ENCODE data around the gene LENEP. TPM values are rescaled to one million over a fixed set of nuclear protein-coding genes. Genes with fewer than 3 reads are reported as not detected.
A peak's percentile ranks its signal among the peaks of the same experiment; 100 is the strongest.
"Not testable (repeated sequence)": the region's sequence is repeated elsewhere in the genome, so short reads cannot be mapped to it uniquely, and the experiment has no call there.

Gene LENEP
- total RNA-seq, 4 donors from 2014 or later, result not detected

GRCh38 chr1:154982897-154983648 is 10.3 kb upstream of the LENEP start, which contains the start of gene FLAD1:
Gene FLAD1, plus strand, starts transcription at chr1:154983344. Its CDS starts 351 bp downstream, at chr1:154983695.
- Histone ChIP-seq H3K36me3 (peaks cover 3 to 7% of the 10 kb centered on the region in 2 donors), H3K27me3 (no peaks in the 10 kb centered on the region), H3K9me3 (no peaks in the 10 kb centered on the region), H3K27ac (peak within 1 kb of the TSS; percentile 41 to 68 (median 54)), H3K4me1 (peaks cover 15 to 20% of the 10 kb centered on the region in 2 donors), H3K4me3 (replicated peaks in 1 of 3) (peak within 1 kb of the TSS; percentile 44 to 82 (median 48))
- TF ChIP-seq CTCF (IDR thresholded peaks at IDR 0.05) (no peak), POLR2A (IDR thresholded peaks at IDR 0.05) (peak in 1 of 2 donors; percentile 65)
- DNase-seq, result peak; percentile 96 to 97
- intact Hi-C loops (cut with DNase I), result no loop called here
- WGBS, 2 donors, result 0% methylated on average over 26 of the region's 26 CpGs

GRCh38 chr1:154983776-154984466 is 9.5 kb upstream of the LENEP start:
- Histone ChIP-seq H3K4me1 (peaks cover 15 to 20% of the 10 kb centered on the region in 2 donors), H3K4me3 (replicated peaks in 1 of 3) (peak overlapping the region; percentile 44 to 82 (median 48)), H3K27ac (peak overlapping the region; percentile 41 to 68 (median 54)), H3K36me3 (peaks cover 11 to 12% of the 10 kb centered on the region in 2 donors), H3K27me3 (no peaks in the 10 kb centered on the region), H3K9me3 (no peaks in the 10 kb centered on the region)
- 7 to 12% methylated on average over 17 of the region's 17 CpGs for WGBS, 2 donors
- DNase-seq, result no peak
- TF ChIP-seq POLR2A (IDR thresholded peaks at IDR 0.05) (no peak), CTCF (IDR thresholded peaks at IDR 0.05) (no peak)
- intact Hi-C loops (cut with DNase I), result no loop called here

GRCh38 chr1:154986736-154987135 is 6.7 kb upstream of the LENEP start:
- DNase-seq; H3K4me3 ChIP-seq (replicated peaks in 1 of 3); intact Hi-C loops (cut with DNase I); H3K9me3 ChIP-seq; H3K27ac ChIP-seq; H3K27me3 ChIP-seq: not testable (repeated sequence)
- H3K36me3 ChIP-seq, result peaks cover 11 to 13% of the 10 kb centered on the region in 2 donors
- WGBS, 2 donors, result 89 to 97% methylated on average over 4 of the region's 4 CpGs
- peaks cover 15 to 20% of the 10 kb centered on the region in 2 donors for H3K4me1 ChIP-seq

- intact Hi-C loops (cut with DNase I), result no loop called here
- no peak overlapping the region for H3K4me3 ChIP-seq (replicated peaks in 1 of 3)
- no peaks in the 10 kb centered on the region for H3K27me3 ChIP-seq
- peaks cover 11 to 13% of the 10 kb centered on the region in 2 donors for H3K36me3 ChIP-seq
- H3K4me1 ChIP-seq, result peaks cover 15 to 20% of the 10 kb centered on the region in 2 donors
- 87 to 93% methylated on average over 6 of the region's 6 CpGs for WGBS, 2 donors
- H3K27ac ChIP-seq, result no peak overlapping the region
- no peak for DNase-seq
- TF ChIP-seq POLR2A (IDR thresholded peaks at IDR 0.05), result no peak
- no peaks in the 10 kb centered on the region for H3K9me3 ChIP-seq
These were observed 6.1 kb upstream of the LENEP start for GRCh38 chr1:154987326-154987725.

- no peak for DNase-seq
These were observed 5.1 kb upstream of the LENEP start for GRCh38 chr1:154988058-154988954.

More at GRCh38 chr1:154988058-154988954, 5.1 kb upstream of the LENEP start:
- Histone ChIP-seq H3K9me3 (no peaks in the 10 kb centered on the region), H3K36me3 (peaks cover 11 to 13% of the 10 kb centered on the region in 2 donors), H3K4me1 (peaks cover 15% of the 10 kb centered on the region in 2 donors), H3K27me3 (no peaks in the 10 kb centered on the region), H3K4me3 (replicated peaks in 1 of 3) (no peak overlapping the region), H3K27ac (no peak overlapping the region)
- intact Hi-C loops (cut with DNase I), result no loop called here
- TF ChIP-seq CTCF (IDR thresholded peaks at IDR 0.05) (no peak), POLR2A (IDR thresholded peaks at IDR 0.05) (no peak)
- WGBS, 2 donors, result 88 to 91% methylated on average over 16 to 17 of the region's 17 CpGs
